NCI-H2196 (cell line): ENCODE data around the gene ZNF862.

Experiments used
- DNase-seq: peaks from one replicate; lab custom pipeline; 2025; ENCODE audit not compliant: unreplicated experiment; lab: John Stamatoyannopoulos, UW

ZNF862 gene

GRCh38 chr7:149838224-149838991 lies at the start of gene ZNF862:
Gene ZNF862 (plus strand): TSS chr7:149838375. CDS start chr7:149838612, 237 bp downstream.
- DNase-seq, result peak; percentile 98

GRCh38 chr7:149789101-149789500 lies 49.1 kb upstream of the ZNF862 start:
- no peak for DNase-seq

- no peak for DNase-seq
Measured at GRCh38 chr7:149790146-149790548, 48.0 kb upstream of the ZNF862 start.

GRCh38 chr7:149790754-149791360 lies 47.3 kb upstream of the ZNF862 start:
- no peak for DNase-seq

- no peak for DNase-seq
Measured at GRCh38 chr7:149791411-149792219, 46.6 kb upstream of the ZNF862 start.

- DNase-seq, result no peak
Measured at GRCh38 chr7:149792220-149792595, 46.0 kb upstream of the ZNF862 start.

- no peak for DNase-seq
Measured at GRCh38 chr7:149793261-149793660, 44.9 kb upstream of the ZNF862 start.

GRCh38 chr7:149794661-149795060 lies 43.5 kb upstream of the ZNF862 start:
- no peak for DNase-seq

- no peak for DNase-seq
Measured at GRCh38 chr7:149795126-149795525, 43.0 kb upstream of the ZNF862 start.

GRCh38 chr7:149796287-149796860 lies 41.8 kb upstream of the ZNF862 start:
- no peak for DNase-seq

GRCh38 chr7:149797771-149798170 lies 40.4 kb upstream of the ZNF862 start:
- DNase-seq, result no peak

GRCh38 chr7:149799397-149800168 lies 38.6 kb upstream of the ZNF862 start:
- peak; percentile 11 for DNase-seq

GRCh38 chr7:149800169-149800555 lies 38.0 kb upstream of the ZNF862 start:
- DNase-seq, result no peak

GRCh38 chr7:149801002-149801566 lies 37.1 kb upstream of the ZNF862 start:
- no peak for DNase-seq

GRCh38 chr7:149801816-149802215 lies 36.4 kb upstream of the ZNF862 start:
- DNase-seq, result no peak

- no peak for DNase-seq
Measured at GRCh38 chr7:149802966-149803365, 35.2 kb upstream of the ZNF862 start.

GRCh38 chr7:149803551-149804074 lies 34.6 kb upstream of the ZNF862 start:
- DNase-seq, result no peak

- no peak for DNase-seq
Measured at GRCh38 chr7:149804106-149804505, 34.1 kb upstream of the ZNF862 start.

- no peak for DNase-seq
Measured at GRCh38 chr7:149806726-149807125, 31.4 kb upstream of the ZNF862 start.

GRCh38 chr7:149808311-149808710 lies 29.9 kb upstream of the ZNF862 start:
- no peak for DNase-seq
